SW 1271 (cell line): ENCODE results near the gene RPAP2.

Experiments used
- DNase-seq, 2 experiments: peaks; one replicate each; lab custom pipeline; 2025; lab: John Stamatoyannopoulos, UW

RPAP2 gene

DNA sequence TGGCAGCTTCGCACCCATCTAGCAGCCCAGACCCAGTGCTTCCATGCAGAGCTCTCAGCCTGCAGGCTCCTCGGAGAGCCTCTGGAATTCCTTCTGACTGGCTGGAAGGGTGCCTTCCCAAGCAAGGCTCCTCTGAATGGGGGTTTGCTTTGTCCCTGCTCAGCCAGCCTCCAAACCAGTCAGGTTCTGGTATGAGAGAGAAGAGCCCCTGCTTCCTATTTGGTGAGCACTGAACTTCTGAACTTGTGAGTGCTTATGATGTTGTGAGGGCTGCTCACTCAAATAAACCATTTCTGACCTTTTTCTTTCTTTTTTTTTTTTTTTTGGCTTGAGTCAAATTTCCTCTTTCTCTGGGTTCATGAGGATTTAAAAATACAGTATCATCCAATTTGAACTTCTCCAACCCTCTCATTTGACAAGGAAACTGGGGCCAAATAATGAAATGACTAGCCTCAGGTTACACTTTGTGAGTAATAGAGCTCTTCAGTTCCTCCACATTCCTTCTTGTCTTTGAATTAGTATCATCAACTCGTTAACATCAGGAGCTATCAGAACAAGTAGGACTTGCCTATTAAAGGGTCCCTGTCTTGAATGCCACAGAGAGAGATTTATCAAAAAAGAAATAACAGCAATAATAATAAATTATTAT is 148.3 kb downstream of the RPAP2 start:
- no peak for DNase-seq

GRCh38 chr1:92447976-92448375 is 149.1 kb downstream of the RPAP2 start:
- DNase-seq: no peak
